Lower leg skin (tissue), 3 donors: Measurements from ENCODE around the gene NXPH3.

ENCODE experiments used
- POLR2A ChIP-seq, 2 donors: fragments of 450-650 bp; IDR thresholded peaks; one replicate each; pipeline ENCODE4 v1.6.1; 2016 to 2017; ENCODE audit warnings: antibody characterized with exemption in 2 of 2, mild to moderate bottlenecking in 1 of 2, moderate library complexity in 1 of 2
- TF ChIP-seq, protein P1 (sequence below), 3 donors: fragments of 450-650 bp; IDR thresholded peaks; one replicate each; pipeline ENCODE4 v1.5.1; 2016; ENCODE audit warnings: antibody characterized with exemption in 3 of 3, mild to moderate bottlenecking in 3 of 3, moderate library complexity in 2 of 3

DNA sequence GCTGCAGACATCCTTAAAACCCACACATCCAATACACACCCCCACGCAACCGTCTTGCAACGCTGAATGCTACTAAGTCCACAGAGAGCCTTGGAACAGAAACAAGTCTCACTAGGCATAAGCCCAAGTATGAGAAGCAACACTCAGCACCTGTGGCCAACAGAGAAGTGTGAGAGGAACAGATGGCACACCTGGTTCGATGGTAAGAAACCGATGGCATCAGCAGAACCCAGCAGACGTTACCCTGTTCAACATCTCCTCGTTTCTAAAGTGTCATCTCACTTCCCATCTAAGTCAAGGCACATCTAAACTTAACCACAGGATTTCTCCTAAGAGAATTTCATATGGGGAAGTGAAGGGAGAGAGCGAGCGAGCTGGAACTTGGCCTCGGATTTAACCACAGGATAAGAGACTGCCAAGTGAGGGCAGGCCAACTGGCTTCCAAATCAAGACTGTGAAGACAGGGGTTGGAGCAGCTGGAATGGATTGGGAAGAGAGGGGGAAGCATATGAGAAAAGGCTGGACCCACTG, 41.0 kb downstream of the NXPH3 start:
- TF ChIP-seq, protein P1, sequence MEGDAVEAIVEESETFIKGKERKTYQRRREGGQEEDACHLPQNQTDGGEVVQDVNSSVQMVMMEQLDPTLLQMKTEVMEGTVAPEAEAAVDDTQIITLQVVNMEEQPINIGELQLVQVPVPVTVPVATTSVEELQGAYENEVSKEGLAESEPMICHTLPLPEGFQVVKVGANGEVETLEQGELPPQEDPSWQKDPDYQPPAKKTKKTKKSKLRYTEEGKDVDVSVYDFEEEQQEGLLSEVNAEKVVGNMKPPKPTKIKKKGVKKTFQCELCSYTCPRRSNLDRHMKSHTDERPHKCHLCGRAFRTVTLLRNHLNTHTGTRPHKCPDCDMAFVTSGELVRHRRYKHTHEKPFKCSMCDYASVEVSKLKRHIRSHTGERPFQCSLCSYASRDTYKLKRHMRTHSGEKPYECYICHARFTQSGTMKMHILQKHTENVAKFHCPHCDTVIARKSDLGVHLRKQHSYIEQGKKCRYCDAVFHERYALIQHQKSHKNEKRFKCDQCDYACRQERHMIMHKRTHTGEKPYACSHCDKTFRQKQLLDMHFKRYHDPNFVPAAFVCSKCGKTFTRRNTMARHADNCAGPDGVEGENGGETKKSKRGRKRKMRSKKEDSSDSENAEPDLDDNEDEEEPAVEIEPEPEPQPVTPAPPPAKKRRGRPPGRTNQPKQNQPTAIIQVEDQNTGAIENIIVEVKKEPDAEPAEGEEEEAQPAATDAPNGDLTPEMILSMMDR (IDR thresholded peaks at IDR 0.05), result no peak
- TF ChIP-seq POLR2A (IDR thresholded peaks at IDR 0.05), result no peak
